DMS 273 (cell line): ENCODE data around the gene FOXA2.
"Not testable (repeated sequence)": the region's sequence is repeated elsewhere in the genome, so short reads cannot be mapped to it uniquely, and the experiment has no call there.

ENCODE experiments used
- DNase-seq: peaks from one replicate; lab custom pipeline; 2025; ENCODE audit not compliant: unreplicated experiment; lab: John Stamatoyannopoulos, UW

The FOXA2 gene

DNA sequence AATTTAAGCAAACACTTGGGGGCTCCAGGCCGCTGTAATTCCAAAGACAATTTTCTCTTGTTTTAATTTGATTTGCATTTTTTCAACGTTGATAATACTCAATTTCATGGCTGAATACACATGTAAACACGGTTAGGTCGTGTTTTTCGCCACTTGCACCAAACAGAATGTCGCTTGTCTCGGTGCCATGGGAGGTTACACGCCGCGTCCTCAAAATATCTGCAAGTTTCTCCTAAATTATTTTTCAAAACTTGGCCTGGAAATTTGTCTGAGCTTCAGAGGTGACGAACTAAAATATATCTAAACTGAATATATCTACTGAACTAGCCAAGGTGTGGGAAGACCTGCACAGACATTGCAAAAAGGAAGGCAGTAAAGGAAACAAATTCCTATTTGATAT, 15.0 kb downstream of the FOXA2 start:
- no peak for DNase-seq

DNA sequence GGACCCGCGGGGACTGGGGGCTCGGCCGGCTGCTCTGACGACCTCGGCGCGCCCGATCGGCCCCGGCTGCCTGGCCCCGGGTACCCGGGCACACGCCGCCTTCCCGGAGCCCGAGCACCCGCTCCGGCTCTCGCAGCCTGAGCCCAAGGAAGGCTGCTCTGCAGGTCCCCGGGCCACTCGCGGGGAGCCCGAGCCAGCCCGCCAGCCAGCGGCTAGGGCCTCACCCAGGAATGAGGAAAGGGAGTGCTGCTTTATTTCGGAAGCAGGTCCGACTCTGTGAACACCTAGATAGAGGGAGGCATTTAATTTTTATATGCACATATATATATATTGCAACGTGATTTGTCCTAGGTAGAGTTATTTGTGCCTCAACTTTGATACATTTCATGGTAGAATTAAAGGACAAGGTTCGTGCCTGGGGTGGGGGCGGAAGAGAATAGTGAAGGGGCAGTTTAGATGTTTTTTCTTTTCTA, 15.5 kb downstream of the FOXA2 start:
- no peak for DNase-seq

DNA sequence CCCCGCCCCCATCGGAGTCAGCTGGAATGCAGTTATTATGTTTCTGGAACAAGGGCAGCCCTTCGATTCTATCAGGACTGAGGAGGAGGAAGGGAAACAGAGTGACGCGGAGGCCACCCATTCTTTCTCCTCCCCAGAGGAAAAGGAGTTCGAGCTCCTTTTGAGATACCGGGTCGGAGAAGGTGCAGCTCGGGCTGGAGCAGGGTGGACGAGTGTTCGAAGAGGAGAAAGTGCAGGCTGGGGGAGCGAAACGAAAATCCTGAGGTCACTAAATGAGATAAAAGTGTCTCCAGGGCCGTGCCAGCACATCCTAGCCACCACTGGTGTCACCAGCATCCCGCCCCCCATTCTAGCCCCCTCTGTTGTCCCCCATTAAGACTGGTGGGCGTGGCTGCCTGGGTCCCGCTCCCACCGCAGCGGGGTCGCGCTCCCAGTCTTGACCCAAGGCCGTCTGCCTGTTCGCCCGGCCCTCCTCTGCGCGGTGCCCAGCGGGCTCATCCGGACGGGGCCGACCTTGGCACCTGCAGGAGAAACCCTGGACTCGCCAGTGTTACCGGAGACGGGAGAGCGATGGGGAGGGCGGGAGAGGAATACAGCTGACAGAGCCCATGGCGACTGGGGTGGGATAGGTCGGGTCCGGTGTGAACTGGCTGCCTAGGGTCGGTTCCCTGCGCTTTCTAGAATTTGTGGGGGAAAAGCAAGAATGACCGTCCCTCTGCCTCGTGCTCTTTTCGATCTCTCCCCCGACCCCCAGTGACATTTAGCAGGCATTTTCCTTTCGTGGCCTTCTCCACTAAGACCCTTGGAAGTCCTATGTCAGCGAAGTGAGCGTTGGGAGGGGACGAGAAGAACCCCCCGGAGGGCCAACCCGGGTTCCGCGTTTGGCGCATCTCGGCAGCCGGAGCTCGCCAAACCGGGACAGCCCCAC, 16.2 kb downstream of the FOXA2 start:
- no peak for DNase-seq

DNA sequence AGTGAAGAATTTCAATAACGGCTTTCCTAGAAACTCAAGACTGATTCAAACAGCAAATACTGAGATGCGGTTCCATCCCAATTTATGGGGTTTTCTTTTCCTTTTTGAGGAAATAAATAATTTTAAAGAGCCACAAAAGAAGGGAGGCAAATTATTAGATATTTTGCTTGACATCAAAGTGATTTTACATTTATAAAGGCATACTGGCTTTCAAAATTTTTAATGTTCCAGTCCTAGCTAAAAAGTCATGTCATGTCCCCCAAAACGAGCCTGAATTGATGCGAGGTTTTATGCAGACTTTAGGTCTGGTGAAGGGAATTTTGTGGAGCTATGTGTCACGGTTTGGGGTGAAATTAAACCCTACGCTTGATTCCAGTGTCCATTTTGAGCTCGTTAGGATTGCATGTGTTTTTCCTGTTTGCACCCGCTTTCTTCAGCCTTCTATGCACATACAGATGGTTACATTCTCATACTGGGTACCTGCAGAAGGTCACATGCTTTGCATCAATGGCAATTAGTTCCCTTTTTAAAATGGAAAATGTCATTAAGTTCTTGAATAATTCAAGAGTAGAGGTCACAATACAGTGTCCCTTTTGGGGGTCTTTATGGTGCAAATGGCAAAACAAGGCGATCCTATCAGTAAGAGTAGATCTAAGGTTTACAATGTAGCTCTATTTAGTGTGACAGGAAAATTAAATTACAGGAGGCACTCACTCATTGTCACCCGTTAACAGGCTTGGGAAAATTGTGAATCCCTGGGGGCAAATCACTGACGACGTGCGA, 17.3 kb downstream of the FOXA2 start:
- no peak for DNase-seq

DNA sequence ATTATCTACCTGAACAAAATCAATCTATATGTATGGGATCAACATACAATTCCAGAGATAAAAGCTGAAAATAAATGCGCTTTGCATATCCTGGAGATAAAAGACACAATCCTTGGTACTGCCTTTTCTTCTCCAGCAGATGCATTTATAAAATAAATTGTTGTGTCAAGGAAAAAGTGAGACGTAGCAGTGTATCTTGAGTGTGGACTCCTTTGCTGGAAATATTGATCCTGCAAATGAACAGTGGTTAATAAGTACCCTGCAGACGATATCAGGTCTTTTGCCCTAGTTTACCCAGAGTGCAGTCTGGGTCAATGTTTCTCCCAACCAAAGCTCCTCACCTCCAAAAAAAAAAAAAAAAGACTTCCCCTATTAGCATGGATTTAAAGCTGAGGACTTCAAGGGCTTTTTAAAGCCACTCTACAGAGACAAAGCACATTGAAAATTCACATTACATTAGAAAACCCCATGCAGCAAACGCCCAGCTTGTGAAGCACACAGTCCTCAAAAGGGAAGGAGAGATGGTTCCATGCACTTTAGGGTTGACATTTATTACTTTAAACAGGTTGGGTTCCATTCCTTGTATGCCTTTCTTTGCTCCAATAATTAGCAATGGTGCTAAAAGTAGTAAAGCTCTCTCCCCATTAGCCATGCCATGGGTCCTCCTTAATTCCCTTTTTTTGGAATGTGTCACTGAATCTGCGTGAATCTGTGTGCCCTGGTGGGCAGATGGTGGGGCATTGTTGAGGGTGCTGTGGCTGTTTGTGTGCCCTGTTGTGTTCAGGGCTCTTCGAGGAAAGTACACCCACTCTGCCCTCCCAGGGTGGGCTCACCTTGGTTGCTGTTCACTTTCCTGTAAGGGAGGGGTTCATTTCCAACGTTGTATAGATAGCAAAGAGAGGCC, 21.1 kb downstream of the FOXA2 start:
- DNase-seq, result no peak

DNA sequence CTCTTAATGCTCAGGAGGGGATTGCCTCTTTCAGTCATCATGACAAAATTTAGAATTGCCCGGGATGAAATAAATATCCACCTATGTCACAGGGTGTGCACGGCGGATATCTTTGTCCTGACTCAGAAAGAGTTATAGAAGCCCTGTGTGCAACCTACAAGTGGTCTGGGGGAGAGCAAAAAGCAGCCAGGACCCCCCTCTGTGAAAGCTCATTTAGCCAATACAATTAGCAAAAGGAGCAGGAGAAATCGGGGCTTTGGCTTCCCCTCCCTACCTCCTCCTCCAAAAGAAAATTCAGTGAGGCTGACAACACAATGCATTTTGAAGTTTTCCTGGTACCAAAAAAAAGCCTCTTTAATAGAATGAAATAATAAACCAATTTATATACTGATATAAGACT, 21.8 kb downstream of the FOXA2 start:
- no peak for DNase-seq

DNA sequence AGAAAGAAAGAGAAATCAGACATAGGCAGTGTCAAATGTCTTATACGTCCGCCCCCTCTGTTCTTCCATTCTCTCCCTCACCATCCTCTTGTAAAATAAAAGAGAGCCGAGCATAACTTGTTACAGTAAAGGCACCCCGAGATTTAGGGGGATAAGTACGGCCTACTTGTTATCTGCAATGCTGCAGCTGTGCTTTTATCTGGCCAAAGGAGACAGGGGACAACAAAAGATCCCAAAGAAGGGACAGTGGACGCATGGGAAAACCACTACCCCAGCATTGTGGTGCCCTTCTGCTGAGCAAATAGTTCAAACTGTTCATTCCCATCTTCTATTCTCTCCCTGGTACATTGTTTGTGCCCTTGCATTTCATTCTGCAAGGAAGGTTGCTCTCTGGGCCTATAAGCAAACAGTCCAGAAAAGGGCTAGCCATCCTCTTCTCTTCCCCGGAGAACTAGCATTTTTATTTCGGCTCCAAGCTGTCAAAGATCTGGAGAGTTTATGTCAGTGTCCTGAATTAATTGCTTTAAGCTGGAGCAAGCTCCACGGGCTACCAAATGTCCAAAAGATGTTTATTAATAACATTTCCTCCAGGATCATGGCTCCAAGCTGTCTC, 22.3 kb downstream of the FOXA2 start:
- DNase-seq, result no peak

DNA sequence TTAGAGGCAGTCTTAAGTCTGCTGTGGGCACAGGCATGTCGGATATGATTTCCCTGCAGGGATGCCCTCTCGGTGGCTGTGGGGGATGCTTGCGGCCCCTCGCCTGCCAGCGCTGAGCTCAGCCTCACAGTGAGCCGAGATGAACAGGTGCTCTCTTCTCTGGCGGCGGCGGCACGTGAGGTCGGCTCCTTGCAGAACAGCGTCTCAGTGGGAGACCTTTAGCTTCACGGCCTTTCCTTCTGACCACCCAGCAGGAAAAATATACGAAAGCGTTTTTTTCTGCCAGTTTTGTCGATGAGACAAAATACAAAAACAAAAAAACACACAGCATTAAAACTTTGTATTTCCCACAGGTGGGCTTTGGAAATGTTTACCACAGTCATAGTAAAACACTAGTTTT, 23.6 kb downstream of the FOXA2 start:
- DNase-seq, result no peak

DNA sequence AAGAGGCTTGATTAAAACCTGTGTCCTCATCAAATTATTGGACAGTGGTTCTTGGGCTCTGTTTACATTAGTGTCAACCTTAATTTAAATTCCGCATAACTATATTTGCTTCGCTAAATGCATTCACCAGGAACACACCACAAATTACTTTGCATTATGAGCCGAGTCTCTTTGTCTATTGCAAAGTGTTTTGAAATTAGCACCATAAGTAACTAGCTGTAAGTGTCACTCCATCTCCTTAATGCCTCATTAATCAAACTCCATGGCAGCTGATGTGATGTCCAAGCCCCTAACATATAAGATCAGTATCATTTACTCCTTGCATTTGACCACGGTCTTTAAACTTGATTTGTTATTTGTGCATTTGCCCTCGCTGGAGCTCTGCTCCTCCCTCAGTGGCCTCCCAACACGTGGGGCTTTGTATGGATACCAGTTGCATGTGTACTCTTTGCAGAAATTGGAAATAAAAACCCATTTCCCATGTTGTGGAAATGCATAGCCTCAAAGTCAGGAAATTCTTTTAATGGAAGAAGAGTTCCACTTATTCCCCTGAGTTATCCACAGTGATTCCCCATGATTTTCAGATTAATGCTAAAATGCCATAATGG, 24.6 kb downstream of the FOXA2 start:
- DNase-seq, result no peak

DNA sequence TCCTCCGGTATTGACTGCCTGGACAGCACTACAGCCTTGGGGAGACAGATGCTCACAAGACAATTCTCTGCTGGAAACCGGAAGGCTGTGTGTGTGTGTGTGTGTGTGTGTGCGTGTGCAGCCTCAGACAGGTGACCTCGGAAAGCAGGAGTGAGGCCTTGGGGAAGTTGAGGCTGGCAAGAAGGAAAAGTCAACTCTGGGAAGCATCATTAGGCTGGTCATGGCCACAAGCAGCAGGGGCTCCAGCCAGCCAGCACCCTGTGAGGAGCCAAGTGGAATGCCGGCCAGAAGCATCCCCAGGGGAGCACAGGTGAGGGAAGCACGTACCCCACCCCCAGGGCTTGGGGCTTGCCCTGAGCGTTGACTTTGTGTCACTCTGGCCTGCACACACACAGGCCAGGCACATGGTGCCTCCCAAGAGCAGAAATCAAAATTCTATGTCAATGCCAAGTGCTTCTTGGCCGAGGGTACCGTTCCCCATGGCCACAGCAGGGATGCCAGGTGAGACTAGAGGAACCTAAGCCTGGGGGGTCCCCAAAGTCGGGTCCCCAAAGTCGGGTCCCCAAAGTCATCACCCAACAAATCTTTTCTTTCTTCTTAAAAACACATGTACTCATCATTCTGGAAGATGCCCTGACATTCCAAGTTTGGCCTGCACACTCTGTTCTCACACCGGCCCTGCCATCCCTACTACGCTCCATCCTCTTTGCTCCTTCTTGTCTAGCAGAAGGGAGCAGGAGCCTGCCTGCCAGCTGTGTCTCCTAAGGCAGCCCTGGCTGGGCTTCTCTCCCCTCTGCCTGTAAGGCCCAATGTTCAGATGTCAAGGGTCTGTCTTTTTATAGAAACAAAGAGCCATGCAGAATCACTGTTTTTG, 26.7 kb downstream of the FOXA2 start:
- DNase-seq, result no peak

DNA sequence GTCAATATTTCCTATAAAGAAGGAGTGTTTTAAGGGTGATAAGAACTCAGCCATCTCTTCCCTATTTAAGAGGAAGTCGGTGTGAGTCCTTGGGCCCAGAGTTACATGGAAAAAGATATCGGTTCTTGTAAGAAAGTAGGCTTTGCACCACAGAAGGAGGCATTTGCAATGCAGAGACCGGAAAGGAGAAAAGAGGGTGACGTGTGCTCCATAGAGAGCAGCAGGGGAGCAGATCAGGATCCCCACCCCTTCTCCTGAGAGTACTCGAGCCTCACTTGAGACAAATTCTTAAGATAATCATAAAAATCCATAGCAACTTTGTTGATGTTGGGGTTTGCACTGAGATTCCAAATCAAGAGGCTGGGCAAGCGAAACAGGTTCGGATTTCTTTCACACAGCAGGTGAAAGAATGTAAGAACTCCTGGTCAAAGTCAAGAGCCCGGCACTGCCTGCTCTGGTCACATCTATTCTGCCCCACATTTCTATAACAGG, 27.8 kb downstream of the FOXA2 start:
- DNase-seq, result no peak

DNA sequence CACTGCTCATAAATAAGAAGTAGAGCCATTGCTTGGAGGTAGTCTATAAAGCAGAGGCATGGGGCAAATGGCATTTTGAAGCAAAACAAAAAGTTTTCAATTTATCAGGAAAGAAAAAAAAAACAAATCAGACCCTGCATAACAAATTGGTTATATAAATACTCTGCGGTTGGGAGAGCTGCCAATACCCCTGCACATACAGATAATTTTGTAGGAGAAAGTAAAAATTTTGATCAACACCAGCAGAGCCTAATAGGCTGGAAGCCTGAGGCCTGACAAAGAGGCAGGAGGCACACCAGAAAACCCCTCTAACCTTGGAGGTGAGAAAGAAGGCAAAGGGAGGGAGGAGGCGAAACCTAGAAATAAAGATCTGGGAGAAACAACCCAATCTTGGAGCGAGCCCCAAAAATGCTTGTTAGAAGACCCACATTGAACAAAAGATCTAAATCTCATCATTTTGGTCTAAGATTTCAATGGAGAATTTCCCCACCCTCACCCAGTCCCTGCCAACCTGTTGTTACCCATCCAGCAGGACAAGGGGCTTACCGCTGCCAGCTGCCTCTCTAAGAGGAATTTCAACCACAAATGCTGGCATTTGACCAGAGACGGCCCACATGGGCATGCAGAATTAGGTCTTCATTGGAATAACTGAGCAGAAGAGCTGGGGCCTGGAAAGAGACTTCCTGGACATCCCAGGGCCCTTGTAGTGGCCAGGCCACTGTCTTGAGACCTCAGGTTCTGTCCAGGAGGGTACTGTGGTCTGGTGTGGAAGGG, 28.4 kb downstream of the FOXA2 start:
- no peak for DNase-seq

DNA sequence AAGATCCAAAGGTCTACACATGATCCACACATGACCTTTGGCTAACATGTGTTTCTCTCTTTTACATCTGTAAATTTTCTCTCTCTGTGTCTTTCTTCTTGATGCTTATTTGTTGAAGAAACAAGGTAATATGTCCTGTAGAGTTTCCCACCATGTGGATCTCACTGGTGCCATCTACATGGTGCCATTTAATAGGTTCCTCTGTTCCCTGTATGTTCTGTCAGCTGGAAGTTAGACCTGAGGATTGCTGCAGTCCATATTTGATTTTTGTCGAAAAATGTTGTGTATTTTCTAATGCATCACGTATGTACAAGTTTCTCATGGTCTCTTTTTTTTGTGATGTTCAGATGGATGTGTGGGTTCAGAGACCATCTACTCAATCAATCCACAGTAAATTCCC, 30.0 kb downstream of the FOXA2 start:
- DNase-seq, result no peak

DNA sequence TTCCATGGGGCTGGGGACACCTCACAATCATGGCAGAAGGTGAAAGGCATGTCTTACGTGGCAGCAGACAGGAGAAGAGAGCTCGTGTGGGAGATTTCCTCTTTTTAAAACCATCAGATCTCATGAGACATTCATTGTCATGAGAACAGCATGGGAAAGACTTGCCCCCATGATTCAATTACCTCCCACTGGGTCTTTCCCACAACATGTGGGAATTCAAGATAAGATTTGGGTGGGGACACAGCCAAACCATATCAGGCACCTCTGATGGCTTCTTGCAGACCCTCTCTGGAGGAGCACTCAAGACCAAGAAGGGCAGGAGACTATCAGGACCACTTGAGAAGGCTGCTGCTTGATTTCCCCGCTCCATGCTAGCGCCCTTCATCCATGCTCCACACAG, 33.9 kb downstream of the FOXA2 start:
- not testable (repeated sequence) for DNase-seq

DNA sequence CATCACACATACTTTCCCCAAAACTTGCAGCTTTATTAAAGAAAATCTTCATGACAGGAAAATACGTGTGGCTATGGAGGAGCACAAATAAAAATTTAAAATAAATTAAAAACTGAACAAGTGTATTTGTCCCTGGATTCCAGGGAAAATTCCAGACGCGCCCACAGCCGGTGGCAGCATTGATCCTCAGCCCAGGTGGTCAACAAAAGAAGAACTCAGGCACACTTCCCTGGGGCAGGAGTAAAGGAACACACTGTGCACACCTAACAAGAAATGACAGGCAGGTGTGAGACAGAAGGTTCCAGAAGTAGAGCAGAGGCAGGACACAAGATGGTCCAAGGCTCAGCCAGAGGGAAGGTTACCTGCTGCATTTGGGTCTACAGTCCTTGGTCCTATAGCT, 36.3 kb downstream of the FOXA2 start:
- DNase-seq, result no peak

DNA sequence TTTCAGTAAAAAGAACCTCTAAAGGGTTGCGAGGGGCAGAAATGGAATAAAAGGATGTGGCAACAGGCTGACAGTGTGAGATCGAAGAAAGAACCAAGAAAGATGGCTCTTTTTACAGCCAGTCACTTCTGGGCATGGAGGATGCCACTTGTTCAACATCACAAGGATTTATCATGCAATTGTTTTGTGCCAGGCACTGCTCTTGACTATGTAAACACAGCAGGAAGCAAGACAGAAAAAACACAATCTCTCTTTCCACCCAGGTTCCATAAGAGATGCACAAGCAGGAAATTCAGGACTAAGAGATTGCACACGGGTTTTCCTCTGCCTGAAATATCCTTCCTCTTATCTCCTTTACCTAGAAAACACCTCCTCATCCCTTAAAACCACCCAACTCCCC, 38.0 kb downstream of the FOXA2 start:
- DNase-seq, result no peak

DNA sequence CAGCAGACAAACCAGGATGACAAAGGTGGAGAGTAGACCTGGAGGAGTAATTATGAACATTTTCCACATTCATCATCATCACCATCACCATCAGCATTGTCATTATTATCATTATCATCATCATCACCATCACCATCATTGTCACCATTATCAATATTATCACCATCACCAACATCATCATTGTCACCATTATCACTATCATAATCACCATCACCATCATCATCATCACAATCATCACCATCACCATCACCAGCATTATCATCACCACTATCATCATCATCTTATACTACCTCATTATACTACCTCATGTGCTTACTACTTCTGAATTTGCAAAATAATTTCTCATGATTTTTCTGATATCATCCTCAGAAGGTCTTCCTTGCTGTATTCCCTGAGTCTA, 39.3 kb downstream of the FOXA2 start:
- no peak for DNase-seq

DNA sequence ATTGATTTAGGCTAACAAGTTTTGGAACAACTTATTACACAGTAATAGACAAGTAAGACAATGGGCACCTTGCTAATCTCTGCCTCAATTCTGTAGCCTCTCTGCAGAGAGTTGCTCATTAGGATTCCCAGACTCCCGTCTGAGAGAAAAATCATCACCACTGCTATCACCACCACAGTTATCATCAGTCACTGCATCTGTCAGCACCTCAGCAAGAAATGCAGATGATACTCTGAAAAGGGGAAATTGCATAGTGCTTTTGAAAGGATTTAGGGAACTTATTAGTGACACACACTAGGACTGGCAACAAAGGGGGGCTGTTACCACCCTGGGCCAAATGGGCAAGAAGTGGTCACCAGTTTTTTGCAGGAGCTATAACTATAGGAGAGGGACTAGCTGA, 39.9 kb downstream of the FOXA2 start:
- no peak for DNase-seq
